Activated CD8-positive, alpha-beta memory T cell treated with anti-CD3 and anti-CD28 coated beads, Interleukin-2, amount 50 U/mL, for 1 hour (primary cell): ENCODE data around the gene TEC.
"Not testable (repeated sequence)": the region's sequence is repeated elsewhere in the genome, so short reads cannot be mapped to it uniquely, and the experiment has no call there.

Experiments
- DNase-seq: peaks from one replicate; pipeline ENCODE4 v3.0.0-alpha.2; 2020; ENCODE audit errors: extremely low read depth

The TEC gene

DNA sequence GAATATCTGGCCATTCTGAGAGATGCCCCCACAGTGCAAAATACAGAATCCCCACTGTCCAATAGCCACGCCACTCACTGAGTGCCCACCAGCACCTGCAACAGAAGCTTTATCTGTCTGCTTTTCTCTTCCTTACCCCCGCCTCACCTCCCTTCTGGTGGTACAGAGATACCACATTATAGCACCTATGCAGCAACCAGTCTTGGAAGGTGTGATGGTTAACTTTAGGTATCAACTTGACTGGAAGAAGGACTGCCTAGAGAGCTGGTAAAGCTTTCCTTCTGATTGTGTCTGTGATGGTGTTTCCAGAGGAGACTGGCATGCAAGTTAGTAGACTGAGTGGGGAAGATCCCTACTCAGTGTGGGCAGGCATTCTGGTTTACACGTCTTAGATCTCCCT is 73.8 kb downstream of the TEC start:
- DNase-seq: no peak

GRCh38 chr4:48195374-48195773 is 74.3 kb downstream of the TEC start:
- no peak for DNase-seq

DNA sequence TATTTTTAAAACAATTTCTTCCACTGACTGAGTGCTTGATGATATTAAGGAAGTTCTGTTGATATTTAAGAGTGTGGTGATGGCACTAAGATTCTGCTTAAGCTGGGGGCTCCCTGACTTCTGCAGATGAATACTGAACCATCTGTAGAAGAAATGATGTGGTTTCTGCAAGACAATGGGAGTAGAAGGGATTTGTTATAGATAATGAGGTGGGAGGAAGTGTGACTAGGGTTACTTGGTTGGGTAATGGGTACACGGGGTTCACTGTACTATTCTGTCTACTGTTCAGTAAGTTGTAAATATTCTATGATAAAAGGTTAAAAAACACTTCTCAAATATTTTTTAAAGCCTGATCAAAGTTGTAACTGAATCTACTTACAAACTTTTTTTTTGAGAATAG is 74.7 kb downstream of the TEC start:
- no peak for DNase-seq

GRCh38 chr4:48193921-48194468 is 75.6 kb downstream of the TEC start:
- no peak for DNase-seq

GRCh38 chr4:48193096-48193836 is 76.4 kb downstream of the TEC start:
- no peak for DNase-seq

GRCh38 chr4:48191758-48192157 is 77.9 kb downstream of the TEC start:
- no peak for DNase-seq

GRCh38 chr4:48190839-48191238 is 78.8 kb downstream of the TEC start:
- no peak for DNase-seq

DNA sequence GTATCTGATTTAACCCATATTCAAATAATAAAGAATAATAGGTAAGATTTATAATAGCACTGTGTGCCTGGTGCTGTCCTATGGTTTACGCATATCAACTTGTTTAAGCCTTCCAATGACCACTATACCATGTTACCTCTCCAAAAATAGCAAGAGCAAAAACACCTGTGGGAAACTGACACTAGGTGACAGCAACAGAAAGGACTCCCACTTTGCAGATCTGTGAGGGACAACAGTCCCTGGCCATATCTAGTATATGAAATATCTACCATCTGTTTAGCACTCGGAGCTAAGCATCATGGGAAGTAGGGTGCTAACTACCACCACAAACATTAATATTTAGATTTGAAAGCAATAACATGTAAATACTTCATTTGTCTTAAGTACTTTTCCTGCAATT is 79.9 kb downstream of the TEC start:
- DNase-seq: no peak

DNA sequence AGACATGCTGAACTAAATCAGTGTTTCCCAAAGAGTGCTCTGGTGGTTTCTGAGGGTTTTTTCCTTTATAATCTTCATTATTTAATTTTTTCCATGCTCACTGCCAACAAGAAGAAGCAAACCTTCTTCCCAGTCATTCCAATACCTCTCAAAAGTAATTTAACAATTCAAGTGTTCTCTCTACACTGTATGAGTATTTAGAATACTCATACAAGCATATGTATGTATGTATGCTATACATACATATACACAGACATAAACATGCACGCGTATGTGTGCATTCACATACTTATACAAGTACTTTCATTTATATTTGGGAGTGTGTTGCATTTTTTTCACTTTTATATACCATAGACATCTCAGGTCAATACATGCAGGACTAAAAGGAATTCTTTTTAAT is 81.2 kb downstream of the TEC start:
- DNase-seq: no peak

DNA sequence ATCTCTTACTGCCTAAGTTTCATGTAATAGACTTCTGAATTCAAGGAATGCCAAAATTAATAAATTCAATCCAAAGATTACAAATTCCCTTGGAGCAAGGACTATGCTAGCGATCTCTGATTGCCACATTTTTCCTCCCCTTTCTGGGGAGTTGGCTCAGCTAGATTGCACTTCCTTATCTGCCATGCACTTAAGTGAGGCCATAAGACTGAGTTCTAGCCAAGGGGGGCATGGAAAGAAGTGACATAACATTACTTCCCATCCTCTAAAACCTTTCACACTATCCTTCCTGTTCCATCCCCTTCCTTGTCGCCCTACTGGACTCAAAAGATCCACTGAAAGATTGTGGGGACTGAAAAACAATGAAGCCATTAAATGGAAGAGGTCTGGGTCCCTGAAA is 81.8 kb downstream of the TEC start:
- DNase-seq: no peak

GRCh38 chr4:48187066-48187465 is 82.6 kb downstream of the TEC start:
- DNase-seq: not testable (repeated sequence)

DNA sequence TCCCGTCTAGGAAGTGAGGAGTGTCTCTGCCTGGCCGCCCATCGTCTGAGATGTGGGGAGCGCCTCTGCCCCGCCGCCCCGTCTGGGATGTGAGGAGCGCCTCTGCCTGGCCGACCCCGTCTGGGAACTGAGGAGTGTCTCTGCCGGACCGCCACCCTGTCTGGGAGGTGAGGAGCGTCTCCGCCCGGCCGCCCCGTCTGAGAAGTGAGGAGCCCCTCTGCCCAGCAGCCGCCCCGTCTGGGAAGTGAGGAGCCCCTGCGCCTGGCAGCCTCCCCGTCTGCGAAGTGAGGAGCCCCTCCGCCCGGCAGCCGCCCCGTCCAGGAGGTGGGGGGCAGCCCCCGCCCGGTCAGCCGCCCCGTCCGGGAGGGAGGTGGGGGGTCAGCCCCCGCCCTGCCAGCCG is 83.2 kb downstream of the TEC start:
- DNase-seq: not testable (repeated sequence)

- DNase-seq: no peak
These were observed 84.8 kb downstream of the TEC start for GRCh38 chr4:48184882-48185281.

DNA sequence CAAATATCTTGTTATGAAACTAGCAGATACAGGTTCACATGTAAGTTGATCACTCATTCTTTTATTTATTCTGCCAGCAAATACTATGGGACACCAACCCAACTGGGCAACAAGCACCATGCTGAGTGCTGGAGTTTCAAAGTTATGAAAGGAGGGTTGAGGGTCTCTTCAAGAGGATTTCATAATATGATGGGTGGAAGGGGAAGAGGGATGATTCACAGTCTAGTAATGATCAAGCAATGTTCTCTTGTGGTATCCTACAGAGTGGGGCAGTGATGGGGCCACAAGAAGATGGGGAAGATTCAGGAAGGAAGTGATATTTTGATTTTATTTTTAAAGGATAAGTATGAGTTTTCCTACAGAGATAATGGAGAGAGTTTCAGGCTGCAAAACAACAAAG is 89.4 kb downstream of the TEC start:
- no peak for DNase-seq

GRCh38 chr4:48178931-48179330 is 90.7 kb downstream of the TEC start:
- no peak for DNase-seq

- no peak for DNase-seq
These were observed 93.8 kb downstream of the TEC start for GRCh38 chr4:48175806-48176205.

DNA sequence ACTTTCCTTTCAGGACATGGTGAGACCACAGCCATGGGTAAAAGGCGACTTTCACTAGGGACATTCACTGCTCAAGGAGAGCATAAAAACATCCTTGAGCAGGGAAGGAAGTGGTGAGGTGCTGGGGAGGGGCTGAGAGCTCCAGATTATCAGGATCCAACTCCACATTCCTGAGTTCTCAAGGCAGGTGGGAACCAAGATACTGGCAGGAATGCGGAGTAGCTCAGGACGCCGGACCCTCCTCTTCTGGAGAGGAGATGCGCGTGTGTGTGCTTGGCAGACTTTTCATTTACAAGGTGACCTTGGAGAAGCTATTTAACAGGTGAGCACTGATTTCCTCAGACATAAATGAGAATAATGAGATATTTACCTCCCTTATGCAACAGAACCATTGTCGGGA is 94.3 kb downstream of the TEC start:
- DNase-seq: no peak

DNA sequence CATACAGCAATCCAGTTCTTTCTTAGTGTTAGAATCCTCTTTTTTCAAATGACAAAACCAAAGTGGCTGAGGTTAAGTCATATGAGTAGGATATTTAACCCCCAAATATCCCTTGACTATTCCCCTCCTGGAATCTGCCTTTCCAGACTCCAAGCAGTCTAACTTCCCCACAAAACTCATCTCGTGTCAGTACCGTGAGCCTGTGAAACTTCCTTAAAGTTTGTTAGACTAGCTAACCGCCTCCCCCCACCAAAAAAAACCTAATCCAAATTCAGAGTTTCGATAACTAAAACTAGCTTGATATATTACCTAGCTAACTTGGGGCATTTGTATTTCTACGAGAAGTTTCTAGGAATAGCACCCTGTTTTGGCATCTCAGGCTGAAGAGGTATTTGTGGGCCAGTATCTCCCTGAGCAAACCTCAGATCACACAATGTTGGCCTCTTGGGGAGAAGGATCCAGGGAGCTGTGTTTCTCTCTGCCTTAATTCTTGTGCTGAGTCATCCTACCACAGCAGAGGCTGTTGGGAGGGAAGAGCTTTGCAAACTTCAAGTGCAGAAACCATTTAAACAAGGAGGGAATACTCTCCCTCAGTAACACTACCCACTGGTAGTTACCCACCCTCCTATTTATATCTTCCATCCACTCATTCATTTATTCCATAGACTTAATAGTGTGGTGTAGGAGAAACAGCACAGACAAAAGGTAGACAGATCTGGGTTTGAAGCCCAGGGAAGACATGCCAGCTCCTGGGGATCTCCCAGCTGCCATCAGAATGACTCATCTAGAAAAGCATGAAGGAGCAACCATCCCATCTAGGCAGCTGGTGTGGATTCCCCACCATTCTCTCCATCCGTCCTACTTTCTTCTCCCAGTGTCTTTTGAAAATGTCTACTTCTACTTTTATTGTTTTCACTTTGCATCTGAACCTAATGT is 96.3 kb downstream of the TEC start:
- no peak for DNase-seq

GRCh38 chr4:48172651-48173050 is 97.0 kb downstream of the TEC start:
- no peak for DNase-seq

DNA sequence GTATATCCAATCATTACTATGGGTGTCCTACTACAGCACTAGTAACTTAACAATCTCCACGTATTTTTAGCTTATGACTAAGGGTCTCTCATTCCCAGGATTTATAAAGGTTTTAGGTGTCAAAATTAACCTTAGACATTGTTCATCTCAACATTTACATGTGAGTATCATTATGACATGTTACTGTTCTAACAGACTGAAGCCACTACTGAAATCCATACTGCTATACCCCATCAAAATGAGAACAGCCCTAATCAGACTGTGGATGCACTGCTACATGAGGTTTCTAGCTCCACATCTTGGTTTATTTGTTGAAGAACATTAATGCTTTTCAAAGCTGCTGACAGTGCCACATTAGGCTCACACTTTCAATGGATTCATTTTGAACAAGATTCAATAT is 100.0 kb downstream of the TEC start:
- no peak for DNase-seq

- no peak for DNase-seq
These were observed 101.9 kb downstream of the TEC start for GRCh38 chr4:48167538-48168263.

DNA sequence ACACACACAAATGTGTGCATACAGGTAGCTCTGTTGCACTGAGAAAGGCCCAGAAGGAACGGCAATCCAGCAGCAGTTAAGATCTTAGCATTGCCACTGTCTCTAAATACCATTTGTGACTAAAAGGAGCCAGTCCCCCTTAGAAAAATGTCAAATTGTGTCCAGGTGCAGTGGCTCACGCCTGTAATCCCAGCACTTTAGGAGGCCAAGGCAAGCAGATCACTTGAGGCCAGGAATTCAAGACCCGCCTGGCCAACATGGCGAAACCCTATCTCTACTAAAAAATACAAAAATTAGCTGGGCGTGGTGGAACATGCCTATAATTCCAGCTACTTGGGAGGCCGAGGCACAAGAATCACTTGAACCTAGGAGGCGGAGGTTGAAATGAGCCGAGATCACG is 105.1 kb downstream of the TEC start:
- not testable (repeated sequence) for DNase-seq
